IPS-20b (cell line): ENCODE measurements around the gene CCDC170.

Experiments used
- H3K27ac ChIP-seq: one replicate; pipeline ENCODE4 v1.5.1; 2013; ENCODE audit warnings: low read length
- H3K27me3 ChIP-seq: 2 replicates; pipeline ENCODE4 v1.6.1; 2013; ENCODE audit warnings: mild to moderate bottlenecking, low read length, inconsistent platforms; ENCODE audit not compliant: insufficient read depth
- H3K36me3 ChIP-seq: 2 replicates; pipeline ENCODE4 v1.6.1; 2013; ENCODE audit warnings: low read depth, mild to moderate bottlenecking, inconsistent platforms, low read length, moderate library complexity; ENCODE audit not compliant: insufficient read depth
- H3K4me1 ChIP-seq: 2 replicates; pipeline ENCODE4 v1.6.1; 2013; ENCODE audit warnings: mild to moderate bottlenecking, control low read depth, inconsistent platforms, low read length, moderate library complexity; ENCODE audit not compliant: insufficient read depth
- H3K4me3 ChIP-seq: 2 replicates; pipeline ENCODE4 v1.5.1; 2013; ENCODE audit warnings: mild to moderate bottlenecking, low read length, inconsistent platforms
- H3K9ac ChIP-seq: 2 replicates; pipeline ENCODE4 v1.6.1; 2013; ENCODE audit warnings: low read depth, mild to moderate bottlenecking, inconsistent platforms, low read length, moderate library complexity
- H3K9me3 ChIP-seq: 2 replicates; pipeline ENCODE4 v1.6.1; 2013; ENCODE audit warnings: mild to moderate bottlenecking, low read depth, low read length, inconsistent platforms; ENCODE audit not compliant: insufficient read depth

Gene CCDC170

DNA sequence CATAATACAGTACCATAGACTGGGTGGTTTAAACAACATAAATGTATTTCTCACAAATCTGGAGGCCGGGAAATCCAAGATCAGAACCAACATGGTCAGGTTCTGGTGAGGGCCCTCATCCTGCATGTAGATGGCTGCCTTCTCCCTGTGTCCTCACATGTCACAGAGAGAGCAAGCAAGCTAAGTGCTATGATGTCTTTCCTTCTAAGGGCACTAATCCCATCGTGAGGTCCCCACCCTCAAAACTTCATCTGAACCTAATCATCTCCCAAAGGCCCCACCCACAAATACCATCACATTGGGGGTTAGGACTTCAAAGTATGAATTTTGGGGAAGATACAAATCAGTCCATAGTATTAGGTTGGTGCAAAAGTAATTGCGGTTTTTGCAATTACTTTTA is 56.8 kb downstream of the CCDC170 start:
- Histone ChIP-seq H3K4me3 (no peak overlapping the region), H3K9ac (no peak overlapping the region), H3K9me3 (no peaks in the 10 kb centered on the region), H3K27me3 (no peaks in the 10 kb centered on the region), H3K36me3 (no peaks in the 10 kb centered on the region), H3K27ac (no peak overlapping the region), H3K4me1 (no peaks in the 10 kb centered on the region)

- Histone ChIP-seq H3K9ac (no peak overlapping the region), H3K4me3 (no peak overlapping the region), H3K9me3 (no peaks in the 10 kb centered on the region), H3K27me3 (no peaks in the 10 kb centered on the region), H3K36me3 (no peaks in the 10 kb centered on the region), H3K4me1 (no peaks in the 10 kb centered on the region), H3K27ac (no peak overlapping the region)
Measured at GRCh38 chr6:151551223-151551857, 57.5 kb downstream of the CCDC170 start.

- Histone ChIP-seq H3K27ac (no peak overlapping the region), H3K36me3 (no peaks in the 10 kb centered on the region), H3K4me1 (no peaks in the 10 kb centered on the region), H3K4me3 (no peak overlapping the region), H3K27me3 (no peaks in the 10 kb centered on the region), H3K9ac (no peak overlapping the region), H3K9me3 (no peaks in the 10 kb centered on the region)
Measured at GRCh38 chr6:151553416-151554165, 59.8 kb downstream of the CCDC170 start.

- H3K9me3 ChIP-seq = peaks cover 7% of the 10 kb centered on the region; the same call in 1 of the 2 replicates
Measured at GRCh38 chr6:151561238-151561637, 67.4 kb downstream of the CCDC170 start.

DNA sequence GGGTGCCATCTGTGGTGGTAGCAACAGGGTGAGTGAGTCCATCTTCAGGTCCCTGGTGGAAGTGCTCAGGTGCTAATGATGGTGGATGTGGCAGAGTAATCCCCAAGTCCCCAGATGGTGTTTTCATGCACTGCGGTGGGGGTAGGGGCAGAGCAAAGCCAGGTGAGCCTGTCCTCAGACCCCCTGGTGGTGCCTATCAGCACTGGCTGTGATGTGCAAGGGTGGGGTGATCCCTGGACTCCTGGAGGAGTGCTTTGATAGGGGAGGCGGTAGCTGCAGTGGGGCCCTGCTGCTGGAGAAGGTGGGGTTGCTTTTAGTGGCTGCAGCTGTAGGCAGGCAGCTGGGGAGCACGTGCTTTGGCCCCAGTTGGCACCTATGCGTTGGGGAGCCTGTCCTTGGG is 70.8 kb downstream of the CCDC170 start:
- no peak overlapping the region for H3K27ac ChIP-seq
- H3K9me3 ChIP-seq = peaks cover 7% of the 10 kb centered on the region; the same call in 1 of the 2 replicates
- H3K4me1 ChIP-seq = no peaks in the 10 kb centered on the region
- H3K27me3 ChIP-seq = no peaks in the 10 kb centered on the region
- no peak overlapping the region for H3K9ac ChIP-seq
- no peaks in the 10 kb centered on the region for H3K36me3 ChIP-seq
- no peak overlapping the region for H3K4me3 ChIP-seq

More at GRCh38 chr6:151561238-151561637, 67.4 kb downstream of the CCDC170 start:
- Histone ChIP-seq H3K4me1 (no peaks in the 10 kb centered on the region), H3K4me3 (no peak overlapping the region), H3K9ac (no peak overlapping the region), H3K27me3 (no peaks in the 10 kb centered on the region), H3K27ac (no peak overlapping the region), H3K36me3 (no peaks in the 10 kb centered on the region)

DNA sequence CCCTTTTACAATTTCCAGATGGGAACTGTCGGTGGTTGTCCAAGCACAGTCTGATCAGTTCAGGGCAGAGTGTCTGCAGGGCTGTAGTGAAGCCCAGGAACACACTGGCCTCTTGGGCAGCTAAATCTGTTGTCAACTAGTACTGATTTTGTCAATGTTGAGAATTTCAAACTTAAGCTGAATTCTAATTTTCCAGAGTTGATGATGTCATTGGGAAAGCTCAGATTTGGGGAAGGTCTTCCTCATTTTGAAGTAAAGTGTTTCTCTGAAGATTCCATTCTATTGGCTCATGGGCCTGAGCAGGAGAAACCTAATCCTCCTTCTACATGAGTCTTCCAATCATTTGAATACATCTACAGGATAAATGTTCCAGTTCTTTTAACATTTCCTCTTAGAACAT is 72.1 kb downstream of the CCDC170 start:
- Histone ChIP-seq H3K27ac (no peak overlapping the region), H3K27me3 (no peaks in the 10 kb centered on the region), H3K36me3 (no peaks in the 10 kb centered on the region), H3K4me3 (no peak overlapping the region), H3K4me1 (no peaks in the 10 kb centered on the region), H3K9me3 (peaks cover 7% of the 10 kb centered on the region; the same call in 1 of the 2 replicates), H3K9ac (no peak overlapping the region)

DNA sequence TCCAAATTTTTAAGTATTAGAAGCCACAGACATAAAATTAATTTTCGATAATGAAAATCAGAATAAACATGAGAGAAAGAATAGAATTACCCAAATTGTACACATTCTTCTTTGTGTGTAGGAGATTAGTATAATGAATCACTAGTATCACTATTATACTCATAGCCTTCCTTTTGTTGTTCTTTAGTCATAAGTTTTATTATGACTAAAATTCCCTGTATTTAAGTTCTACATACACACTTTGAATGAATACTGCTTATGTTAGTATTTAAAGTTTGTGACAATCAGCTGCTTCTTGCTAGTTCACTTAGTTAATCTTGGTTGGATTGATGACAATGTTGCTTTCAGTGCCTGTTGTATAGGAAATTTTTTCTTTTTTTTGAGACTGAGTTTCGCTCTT is 72.7 kb downstream of the CCDC170 start:
- no peaks in the 10 kb centered on the region for H3K36me3 ChIP-seq
- H3K27ac ChIP-seq = no peak overlapping the region
- H3K4me3 ChIP-seq = no peak overlapping the region
- no peaks in the 10 kb centered on the region for H3K4me1 ChIP-seq
- H3K9me3 ChIP-seq = peaks cover 4% of the 10 kb centered on the region; the same call in 1 of the 2 replicates
- H3K9ac ChIP-seq = no peak overlapping the region
- no peaks in the 10 kb centered on the region for H3K27me3 ChIP-seq

- Histone ChIP-seq H3K9ac (no peak overlapping the region), H3K36me3 (no peaks in the 10 kb centered on the region), H3K9me3 (no peaks in the 10 kb centered on the region), H3K4me1 (no peaks in the 10 kb centered on the region), H3K27me3 (no peaks in the 10 kb centered on the region), H3K27ac (no peak overlapping the region), H3K4me3 (no peak overlapping the region)
Measured at GRCh38 chr6:151576633-151577032, 82.8 kb downstream of the CCDC170 start.

DNA sequence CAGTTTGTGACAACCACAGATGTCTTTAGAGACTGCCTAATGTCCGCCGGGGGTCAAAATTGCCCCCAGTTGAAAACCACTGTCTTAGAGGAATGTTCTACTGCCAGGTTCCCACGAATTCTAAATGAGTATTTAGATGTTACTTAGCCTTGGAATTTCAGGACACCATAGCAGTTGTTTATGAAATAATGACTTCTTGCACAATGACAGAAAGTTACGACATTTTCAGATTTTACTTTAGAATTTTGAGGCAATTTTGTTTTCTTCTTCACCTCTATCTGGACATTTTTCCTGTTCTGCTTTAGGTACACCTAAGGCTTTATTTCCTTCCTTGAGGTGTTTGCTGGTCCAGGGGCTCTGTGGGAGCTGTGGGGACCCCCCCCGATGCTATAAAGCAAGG is 83.4 kb downstream of the CCDC170 start:
- H3K4me3 ChIP-seq = no peak overlapping the region
- H3K36me3 ChIP-seq = no peaks in the 10 kb centered on the region
- no peak overlapping the region for H3K9ac ChIP-seq
- no peaks in the 10 kb centered on the region for H3K9me3 ChIP-seq
- no peaks in the 10 kb centered on the region for H3K4me1 ChIP-seq
- H3K27me3 ChIP-seq = no peaks in the 10 kb centered on the region
- H3K27ac ChIP-seq = no peak overlapping the region

DNA sequence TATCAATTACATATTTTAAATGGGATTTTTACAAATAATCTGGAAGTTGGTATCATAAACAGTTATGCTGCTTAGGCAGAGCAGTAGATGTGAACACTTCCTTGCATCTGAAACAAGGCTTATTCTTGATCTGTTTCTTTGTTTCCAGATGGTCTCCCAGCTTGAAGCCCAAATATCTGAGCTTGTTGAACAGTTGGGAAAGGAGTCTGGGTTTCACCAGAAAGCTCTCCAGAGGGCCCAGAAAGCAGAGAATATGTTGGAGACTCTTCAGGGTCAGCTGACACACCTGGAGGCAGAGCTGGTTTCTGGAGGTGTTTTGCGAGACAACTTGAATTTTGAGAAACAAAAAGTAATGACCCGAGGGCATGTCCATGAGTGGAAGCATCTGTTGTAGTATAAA is 91.9 kb downstream of the CCDC170 start:
- Histone ChIP-seq H3K4me3 (no peak overlapping the region), H3K27me3 (no peaks in the 10 kb centered on the region), H3K9me3 (no peaks in the 10 kb centered on the region), H3K36me3 (no peaks in the 10 kb centered on the region), H3K9ac (no peak overlapping the region), H3K27ac (no peak overlapping the region), H3K4me1 (peaks cover 14% of the 10 kb centered on the region)

GRCh38 chr6:151589667-151590066 is 95.8 kb downstream of the CCDC170 start:
- H3K9ac ChIP-seq = no peak overlapping the region
- H3K36me3 ChIP-seq = no peaks in the 10 kb centered on the region
- no peak overlapping the region for H3K27ac ChIP-seq
- no peak overlapping the region for H3K4me3 ChIP-seq
- H3K27me3 ChIP-seq = no peaks in the 10 kb centered on the region
- peaks cover 11% of the 10 kb centered on the region for H3K4me1 ChIP-seq
- H3K9me3 ChIP-seq = peaks cover 5% of the 10 kb centered on the region; the same call in 1 of the 2 replicates

- no peaks in the 10 kb centered on the region for H3K27me3 ChIP-seq
- H3K9ac ChIP-seq = no peak overlapping the region
Measured at GRCh38 chr6:151590742-151591141, 96.9 kb downstream of the CCDC170 start.

More at GRCh38 chr6:151590742-151591141, 96.9 kb downstream of the CCDC170 start:
- Histone ChIP-seq H3K36me3 (no peaks in the 10 kb centered on the region), H3K4me3 (no peak overlapping the region), H3K27ac (no peak overlapping the region), H3K9me3 (peaks cover 5% of the 10 kb centered on the region; the same call in 1 of the 2 replicates), H3K4me1 (peaks cover 3% of the 10 kb centered on the region; the same call in 1 of the 2 replicates)
